ENCODE data around the gene LRBA. TPM values are rescaled to one million over a fixed set of nuclear protein-coding genes. Genes with fewer than 3 reads are reported as not detected.

The LRBA gene
- total and polyA plus RNA-seq, 9 of the 15 experiments (the other 6 are each of a cell fraction or from before 2014, with no cell fraction given): 24.2 to 88.7 (median 59.7) TPM

DNA sequence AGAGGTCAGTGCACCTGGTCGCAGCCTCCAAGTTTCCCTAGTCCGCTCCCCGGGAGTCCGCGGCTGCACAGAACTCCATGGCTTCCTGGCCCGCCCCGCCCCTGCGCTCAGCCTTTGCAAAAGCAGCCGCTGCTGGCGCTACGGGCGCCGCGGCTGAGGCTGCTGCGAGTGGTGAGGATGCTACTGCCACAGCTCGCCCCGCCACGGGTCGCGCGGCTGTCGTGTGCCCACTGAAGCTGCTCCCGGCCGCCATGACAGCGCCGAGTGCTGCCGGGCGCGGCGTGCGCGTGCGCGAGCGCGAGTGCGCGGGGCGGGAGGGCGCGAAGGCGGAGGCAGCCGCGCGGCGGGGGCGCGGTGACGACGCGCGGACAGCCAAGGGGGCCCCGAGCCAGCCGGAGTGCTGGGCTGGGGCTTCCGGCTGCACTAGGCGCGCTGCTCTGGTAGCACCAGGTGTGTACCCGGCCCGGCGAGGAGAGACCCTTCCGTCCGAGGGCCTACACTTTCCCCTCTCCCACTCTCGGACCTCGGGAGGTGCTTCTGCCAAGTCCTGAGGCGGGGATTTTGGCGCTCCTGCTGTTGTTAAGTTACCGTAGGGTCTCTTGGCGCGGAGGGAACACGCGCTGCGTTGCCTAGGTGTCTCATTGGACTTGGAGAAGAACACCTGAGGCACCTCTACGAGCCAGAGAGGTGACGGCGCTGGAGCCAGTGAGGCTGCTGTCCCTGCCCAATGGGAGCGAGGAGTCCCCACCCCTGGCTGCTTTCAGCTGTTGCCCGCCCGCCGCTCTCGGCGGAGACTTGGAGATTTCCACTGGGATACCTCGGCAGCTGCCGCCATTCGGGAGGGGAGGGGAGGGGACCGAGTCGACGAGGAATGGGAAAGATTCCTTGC lies 619 bp upstream of the LRBA start (continued):
- TF ChIP-seq MGA (IDR thresholded peaks at IDR 0.05) (peak; percentile 62; the same call in 1 of the 2 replicates), SRSF3 (IDR thresholded peaks at IDR 0.05; ENCODE audit: insufficient read depth, low read length) (no peak), MLX (CRISPR knock-in tag; conservative IDR thresholded peaks at IDR 0.05) (no peak)
- TF ChIP-seq, protein P1, sequence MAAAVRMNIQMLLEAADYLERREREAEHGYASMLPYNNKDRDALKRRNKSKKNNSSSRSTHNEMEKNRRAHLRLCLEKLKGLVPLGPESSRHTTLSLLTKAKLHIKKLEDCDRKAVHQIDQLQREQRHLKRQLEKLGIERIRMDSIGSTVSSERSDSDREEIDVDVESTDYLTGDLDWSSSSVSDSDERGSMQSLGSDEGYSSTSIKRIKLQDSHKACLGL (CRISPR knock-in tag; IDR thresholded peaks at IDR 0.05; ENCODE audit: borderline replicate concordance, poor library complexity, severe bottlenecking): no peak

All from K562 (cell line).